ENCODE measurements around the gene IL16. TPM values are rescaled to one million over a fixed set of nuclear protein-coding genes. Genes with fewer than 3 reads are reported as not detected.

IL16 gene
- 0.22 and 0.93 TPM in 2 replicates for total RNA-seq

DNA sequence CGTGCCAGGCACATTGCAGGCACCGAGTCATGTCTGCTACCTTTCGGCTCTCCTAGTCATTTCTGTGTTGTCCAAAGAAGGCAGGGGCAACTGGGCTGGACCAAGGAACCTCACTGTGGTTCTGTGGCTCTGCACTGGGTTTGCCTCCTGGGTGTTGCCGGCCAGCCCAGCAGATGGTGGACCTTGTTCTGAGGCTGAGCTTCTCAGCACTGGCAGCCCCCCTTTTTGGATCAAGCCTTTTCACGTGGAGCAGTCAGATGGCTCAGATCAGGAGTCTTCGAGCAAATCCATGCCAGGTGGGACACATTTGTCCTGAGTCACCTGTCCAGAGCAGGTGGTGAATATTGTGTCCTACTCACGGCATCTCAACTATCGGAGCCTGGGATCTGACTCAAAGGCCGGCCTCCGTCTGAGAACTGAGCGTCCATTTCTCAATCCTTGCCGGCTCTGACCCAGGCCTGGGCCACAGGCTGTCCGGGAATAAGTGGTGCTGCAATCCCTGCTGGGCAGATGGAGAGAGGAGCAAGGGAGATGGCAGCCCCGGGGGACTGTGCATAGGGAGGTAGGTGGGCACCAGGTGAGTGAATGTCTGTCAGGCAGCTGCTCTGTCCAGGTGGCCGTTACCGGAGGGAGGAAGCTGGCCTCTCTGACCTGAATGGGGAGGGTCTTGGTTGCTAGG, at the start of gene IL16:
Gene IL16 (plus strand): TSS at position 304 of the 679 bp plus-strand sequence. CDS start 28,521 bp downstream, outside the sequence.

DNA sequence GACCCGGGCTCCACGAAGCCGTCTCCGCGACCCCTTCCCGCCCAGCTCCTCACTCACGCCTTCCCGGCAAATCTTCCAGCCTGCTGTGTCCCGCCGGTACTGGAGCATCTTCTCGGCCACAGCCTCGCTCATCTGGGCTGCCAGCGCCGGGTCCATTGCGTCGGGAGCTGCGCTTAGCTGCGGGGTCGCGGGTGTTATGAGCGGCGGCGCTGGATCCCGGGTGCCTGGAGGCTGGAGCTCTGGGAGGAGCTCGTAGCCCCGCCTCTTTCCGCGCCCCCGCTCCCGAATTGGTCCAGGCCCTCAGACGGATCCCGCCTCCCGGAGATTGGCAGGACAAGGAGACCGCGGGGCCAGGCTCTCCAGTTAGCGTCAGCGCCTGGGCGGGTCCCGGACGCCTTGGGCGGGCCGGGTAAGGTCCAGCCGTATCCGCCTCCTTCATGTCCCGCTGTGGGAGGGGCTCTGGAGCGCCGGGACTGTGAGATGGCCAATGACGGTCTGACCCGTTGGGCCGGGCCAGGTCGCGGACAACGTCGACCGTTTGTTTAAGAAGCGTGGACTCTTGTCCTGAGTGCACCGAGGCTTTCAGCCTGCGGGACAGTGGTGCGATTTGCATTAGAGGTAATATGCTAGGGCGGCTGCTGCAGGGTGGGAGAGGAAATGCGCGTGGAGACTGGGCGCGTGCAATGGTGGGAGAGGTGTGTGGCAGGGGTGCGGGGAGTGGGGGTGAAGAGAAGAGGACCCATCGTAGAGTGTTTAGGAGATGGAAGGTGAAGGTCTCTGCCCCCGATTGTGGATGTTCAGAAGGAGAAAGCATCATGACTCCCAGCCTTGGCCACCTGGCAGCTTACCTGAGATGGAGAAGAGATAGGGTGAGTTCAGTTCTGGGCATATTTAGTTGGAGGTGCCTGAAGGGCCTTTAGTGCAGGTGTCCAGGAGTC, 127.5 kb downstream of the IL16 start, which contains the start of gene STARD5:
Gene STARD5 (minus strand): TSS at position 198 of the 938 bp plus-strand sequence. CDS start 42 bp downstream, at position 156.

Other genes with a start within 250 kb of the IL16 start
- 23.9 and 24.2 TPM in 2 replicates for gene MESD, start 207.1 kb upstream of the IL16 start, total RNA-seq
- 24.9 and 27.5 TPM in 2 replicates for gene TLNRD1, start 196.0 kb upstream of the IL16 start, total RNA-seq
- 0.79 and 0.93 TPM in 2 replicates for gene CFAP161, start 62.6 kb upstream of the IL16 start, total RNA-seq
- 0.93 and 1.4 TPM in 2 replicates for gene STARD5, start 127.3 kb downstream of the IL16 start, total RNA-seq
- gene TMC3, start 177.3 kb downstream of the IL16 start, total RNA-seq, result not detected in 2 replicates

Measured in thoracic aorta endothelial cell (primary cell).